ENCODE measurements around the gene WAS.

GRCh38 chrX:48676893-48677270 lies 6.7 kb upstream of the WAS start:
- TF ChIP-seq REST (IDR thresholded peaks at IDR 0.05; ENCODE audit: insufficient replicate concordance, low read depth): no peak
- TF ChIP-seq CTCF (IDR thresholded peaks at IDR 0.05; ENCODE audit: insufficient read depth, low read length): no peak
